HG03025 (cell line): ENCODE measurements around the gene MTF1.
"Not testable (repeated sequence)": the region's sequence is repeated elsewhere in the genome, so short reads cannot be mapped to it uniquely, and the experiment has no call there.

Experiments used
- ATAC-seq: cut with Tn5 transposase; IDR thresholded peaks from one replicate; pipeline ENCODE4 v1.9.1; 2021; ENCODE audit warnings: mild to moderate bottlenecking, moderate library complexity; ENCODE audit not compliant: unreplicated experiment, low FRiP score

The MTF1 gene

GRCh38 chr1:37859507-37860345 is at the start of gene MTF1:
Gene MTF1 (minus strand): TSS chr1:37859592. CDS start chr1:37857658, 1,934 bp downstream.
- ATAC-seq: peak; percentile 89

- not testable (repeated sequence) for ATAC-seq
These were observed 49.1 kb upstream of the MTF1 start for GRCh38 chr1:37908531-37908930.

GRCh38 chr1:37907416-37908125 is 48.2 kb upstream of the MTF1 start:
- ATAC-seq: not testable (repeated sequence)

- ATAC-seq: not testable (repeated sequence)
These were observed 47.2 kb upstream of the MTF1 start for GRCh38 chr1:37906591-37906990.

- ATAC-seq: no peak
These were observed 46.3 kb upstream of the MTF1 start for GRCh38 chr1:37905727-37906126.

- not testable (repeated sequence) for ATAC-seq
These were observed 44.5 kb upstream of the MTF1 start for GRCh38 chr1:37903921-37904320.

- no peak for ATAC-seq
These were observed 43.6 kb upstream of the MTF1 start for GRCh38 chr1:37902983-37903382.

- ATAC-seq: no peak
These were observed 42.5 kb upstream of the MTF1 start for GRCh38 chr1:37901893-37902225.

GRCh38 chr1:37901191-37901892 is 42.0 kb upstream of the MTF1 start:
- ATAC-seq: peak; percentile 35

- not testable (repeated sequence) for ATAC-seq
These were observed 38.2 kb upstream of the MTF1 start for GRCh38 chr1:37897563-37897962.

- ATAC-seq: no peak
These were observed 34.3 kb upstream of the MTF1 start for GRCh38 chr1:37893673-37894072.

- no peak for ATAC-seq
These were observed 33.0 kb upstream of the MTF1 start for GRCh38 chr1:37892151-37893047.

- ATAC-seq: no peak
These were observed 31.1 kb upstream of the MTF1 start for GRCh38 chr1:37890378-37891014.

- no peak for ATAC-seq
These were observed 28.8 kb upstream of the MTF1 start for GRCh38 chr1:37888022-37888700.

GRCh38 chr1:37884145-37884544 is 24.8 kb upstream of the MTF1 start:
- no peak for ATAC-seq

GRCh38 chr1:37883671-37884070 is 24.3 kb upstream of the MTF1 start:
- ATAC-seq: no peak

- no peak for ATAC-seq
These were observed 20.5 kb upstream of the MTF1 start for GRCh38 chr1:37879865-37880264.

GRCh38 chr1:37878071-37878470 is 18.7 kb upstream of the MTF1 start:
- no peak for ATAC-seq

GRCh38 chr1:37875833-37876232 is 16.4 kb upstream of the MTF1 start:
- ATAC-seq: no peak
